Stimulated activated CD8-positive, alpha-beta memory T cell treated with anti-CD3 and anti-CD28 coated beads, Interleukin-7, amount 100 ng/mL, for 24 hours (primary cell): ENCODE measurements around the gene ADGRF1.
"Not testable (repeated sequence)": the region's sequence is repeated elsewhere in the genome, so short reads cannot be mapped to it uniquely, and the experiment has no call there.

ENCODE experiments used
- DNase-seq: peaks from one replicate; pipeline ENCODE4 v3.0.0-alpha.2; 2020; ENCODE audit warnings: low read depth

The ADGRF1 gene

GRCh38 chr6:47061309-47062300, 19.5 kb upstream of the ADGRF1 start:
- DNase-seq: no peak

- DNase-seq: no peak
Measured at GRCh38 chr6:47059216-47059885, 17.2 kb upstream of the ADGRF1 start.

GRCh38 chr6:47057830-47058540, 15.9 kb upstream of the ADGRF1 start:
- no peak for DNase-seq

DNA sequence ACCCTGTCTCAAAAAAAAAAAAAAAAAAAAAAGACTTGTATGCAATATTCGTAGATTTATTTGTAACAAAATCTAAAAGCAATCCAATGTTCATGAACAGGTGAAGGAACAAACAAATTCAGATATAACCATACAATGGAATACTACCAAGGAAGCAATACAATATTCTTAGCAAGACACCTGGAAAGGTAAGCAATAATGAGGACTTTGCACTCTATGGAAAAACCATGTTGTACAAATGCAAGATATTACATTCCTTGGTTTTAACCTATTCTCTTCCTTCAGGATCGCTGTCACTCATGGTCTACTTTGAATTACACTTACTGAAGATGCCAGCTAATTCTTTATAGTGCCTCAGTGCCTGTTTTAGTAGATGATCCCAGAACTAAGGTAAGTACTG, 14.7 kb upstream of the ADGRF1 start:
- DNase-seq: no peak

GRCh38 chr6:47054302-47054701, 12.2 kb upstream of the ADGRF1 start:
- not testable (repeated sequence) for DNase-seq

GRCh38 chr6:47048638-47049037, 6.5 kb upstream of the ADGRF1 start:
- DNase-seq: no peak

DNA sequence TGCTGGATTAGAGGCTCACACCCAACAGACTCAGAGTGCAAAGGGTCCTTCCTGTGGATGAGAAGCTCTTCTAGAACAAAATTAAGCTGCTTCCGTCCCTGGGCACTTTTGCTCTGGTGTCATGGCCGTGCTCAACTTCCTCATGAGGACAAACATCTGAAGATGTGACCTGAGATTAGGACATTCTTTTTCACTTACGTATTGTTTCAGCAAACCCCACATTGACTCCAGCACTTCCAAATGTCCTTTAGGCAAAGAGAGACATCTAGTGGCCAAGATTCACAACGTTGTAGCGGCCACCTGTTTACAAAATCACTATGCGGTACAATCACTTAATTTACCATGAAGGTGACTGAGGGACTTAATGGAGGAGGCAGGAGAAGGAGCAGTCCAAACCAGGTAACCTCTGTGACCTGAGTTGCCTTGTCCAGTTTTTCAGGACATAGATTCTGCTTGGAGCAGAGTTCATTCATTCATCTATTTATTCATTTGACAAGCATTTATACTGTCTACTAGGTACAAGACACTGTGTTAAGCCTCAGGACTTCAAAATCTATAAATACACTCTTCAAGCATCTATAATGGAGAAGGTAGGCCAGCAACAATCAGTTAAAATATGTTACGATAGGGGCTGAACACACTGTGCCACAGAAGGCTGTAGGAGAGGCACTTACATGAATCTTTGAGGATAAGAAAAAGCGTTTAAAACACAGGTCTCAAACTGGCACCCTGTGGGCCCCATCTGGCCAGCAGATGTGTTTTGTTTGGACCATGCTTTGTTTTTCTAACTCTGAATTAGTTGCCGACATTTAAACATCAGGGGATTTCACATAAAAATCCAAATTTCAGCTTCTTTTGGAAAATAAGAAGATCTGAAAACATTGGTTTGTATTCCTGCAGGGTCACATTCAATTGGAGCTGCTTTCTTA, 5.6 kb upstream of the ADGRF1 start:
- DNase-seq: no peak

DNA sequence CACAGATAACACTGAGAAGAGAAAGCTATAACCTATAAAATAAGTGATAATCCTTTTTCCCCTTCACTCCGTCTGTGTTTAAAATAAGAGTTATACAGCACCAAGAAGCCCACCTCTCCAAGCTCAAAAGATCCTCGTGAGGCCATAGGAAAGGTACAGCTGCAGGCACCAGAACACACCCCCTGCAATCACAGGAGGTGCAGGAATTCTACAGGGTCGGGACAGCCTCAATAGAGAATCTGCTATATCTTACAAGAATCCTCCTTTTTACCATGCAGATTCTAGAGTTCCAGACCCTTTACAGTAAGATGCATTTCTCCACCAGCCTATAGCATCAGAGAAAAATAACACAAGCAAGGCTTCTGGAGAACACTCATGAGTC, 5.0 kb upstream of the ADGRF1 start:
- no peak for DNase-seq

DNA sequence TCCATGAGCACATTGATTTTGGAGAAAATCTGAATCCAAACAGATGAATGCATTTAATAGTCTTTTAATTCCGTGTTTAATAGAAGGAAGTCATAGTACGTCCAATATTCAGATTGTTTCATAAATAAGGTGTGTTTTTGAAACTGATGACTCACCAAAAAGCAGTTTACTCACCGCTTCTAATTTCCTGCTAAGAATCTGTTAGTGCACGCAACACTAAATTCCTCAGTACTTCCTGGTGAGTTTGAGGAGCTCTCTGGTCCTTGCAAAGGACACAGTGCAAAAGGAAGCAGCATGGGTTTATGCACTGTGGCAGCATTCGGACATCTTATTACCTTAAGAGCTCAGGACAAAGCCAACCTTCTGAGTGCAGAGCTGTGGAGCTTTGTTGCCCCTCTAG, 2.3 kb upstream of the ADGRF1 start:
- no peak for DNase-seq

DNA sequence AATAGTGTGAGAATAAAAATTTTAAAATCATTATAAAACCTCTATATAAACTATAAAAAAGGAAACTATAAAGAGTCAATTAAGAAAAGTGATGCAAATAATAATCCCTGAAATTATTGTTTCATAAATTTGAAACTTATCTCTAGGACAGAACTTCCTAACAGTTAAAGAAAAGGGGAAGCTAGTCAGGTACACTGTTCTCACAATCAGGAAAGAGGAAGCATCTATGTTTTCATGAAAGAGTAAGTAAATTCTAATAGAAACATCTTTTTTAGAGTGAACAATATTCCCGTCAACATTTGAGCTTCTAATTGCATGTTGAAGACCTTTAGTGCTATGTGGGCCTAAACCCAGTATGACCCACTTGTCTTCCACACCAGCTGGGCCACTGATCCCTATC, 1.2 kb upstream of the ADGRF1 start:
- no peak for DNase-seq

- no peak for DNase-seq
Measured at GRCh38 chr6:47041741-47042140, 391 bp downstream of the ADGRF1 start.

DNA sequence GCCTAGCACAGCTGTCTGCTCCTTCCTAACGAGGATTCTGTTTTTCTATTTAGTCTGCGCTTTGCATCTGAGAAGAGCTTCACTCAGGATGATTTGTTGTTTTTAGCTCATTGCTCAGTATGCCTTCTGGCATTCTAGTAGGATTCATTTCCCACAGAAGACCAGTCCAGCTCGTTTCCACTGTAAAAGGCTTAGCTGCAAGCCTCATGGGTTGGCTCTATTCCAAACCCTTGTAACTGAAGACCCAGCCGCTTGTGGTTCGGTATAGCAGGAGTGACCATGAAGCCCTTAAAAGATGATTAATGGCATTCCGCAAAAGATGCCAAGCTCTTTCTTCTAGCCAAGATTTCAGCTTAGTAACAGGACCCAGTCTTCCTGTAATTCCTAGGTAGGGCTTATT, 7.2 kb downstream of the ADGRF1 start:
- DNase-seq: no peak

GRCh38 chr6:47034421-47034820, 7.7 kb downstream of the ADGRF1 start:
- DNase-seq: no peak

- DNase-seq: no peak
Measured at GRCh38 chr6:47032974-47033765, 9.0 kb downstream of the ADGRF1 start.

DNA sequence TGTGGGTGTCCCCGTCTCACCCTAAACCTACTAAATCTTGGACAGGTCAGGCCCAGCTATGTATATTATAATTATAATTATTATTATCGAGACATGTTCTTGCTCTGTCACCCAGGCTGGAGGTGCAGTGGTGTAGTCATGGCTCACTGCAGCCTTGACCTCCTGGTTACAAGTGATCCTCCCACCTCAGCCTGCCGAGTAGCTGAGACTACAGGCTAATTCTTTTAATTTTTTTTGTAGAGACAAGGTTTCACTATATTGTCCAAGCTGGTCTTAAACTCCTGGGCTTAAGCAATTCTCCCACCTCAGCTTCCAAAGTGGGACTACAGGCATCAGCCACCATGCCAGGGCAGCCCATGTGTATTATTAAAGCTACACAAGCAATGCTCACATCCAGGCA, 10.5 kb downstream of the ADGRF1 start:
- DNase-seq: no peak

DNA sequence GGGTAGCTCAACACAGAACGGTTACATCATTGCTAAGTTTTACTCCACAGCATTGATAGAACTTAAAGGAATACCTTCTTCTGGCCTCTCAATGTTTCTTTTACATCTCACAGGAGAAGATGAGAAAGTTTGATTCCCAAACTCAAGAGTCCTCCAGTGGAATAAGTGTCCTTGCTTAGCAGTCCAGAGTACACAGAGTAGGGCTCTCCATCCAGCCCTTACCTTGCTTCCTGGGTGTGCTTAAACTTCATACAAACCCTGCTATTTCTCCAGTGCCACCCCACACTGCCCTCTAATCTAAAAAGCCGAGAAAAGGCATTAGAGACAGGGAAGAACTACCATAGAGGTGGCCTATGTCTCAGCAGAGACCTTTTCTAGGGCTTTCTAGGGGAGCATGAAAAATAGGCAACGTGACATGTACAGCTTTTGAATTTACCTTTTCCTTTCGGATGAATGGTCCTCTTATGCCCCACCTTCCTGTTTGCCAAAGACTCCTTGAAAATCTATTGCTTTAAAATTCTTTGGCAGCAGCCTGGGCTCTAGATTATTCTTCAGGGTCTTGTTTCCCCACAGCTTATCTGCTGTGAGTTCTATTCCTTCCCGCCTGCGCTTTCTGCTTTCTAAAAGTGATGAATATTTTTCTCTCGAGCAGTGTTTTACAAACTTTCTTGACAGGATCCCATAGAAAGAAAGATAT, 12.1 kb downstream of the ADGRF1 start:
- DNase-seq: no peak

DNA sequence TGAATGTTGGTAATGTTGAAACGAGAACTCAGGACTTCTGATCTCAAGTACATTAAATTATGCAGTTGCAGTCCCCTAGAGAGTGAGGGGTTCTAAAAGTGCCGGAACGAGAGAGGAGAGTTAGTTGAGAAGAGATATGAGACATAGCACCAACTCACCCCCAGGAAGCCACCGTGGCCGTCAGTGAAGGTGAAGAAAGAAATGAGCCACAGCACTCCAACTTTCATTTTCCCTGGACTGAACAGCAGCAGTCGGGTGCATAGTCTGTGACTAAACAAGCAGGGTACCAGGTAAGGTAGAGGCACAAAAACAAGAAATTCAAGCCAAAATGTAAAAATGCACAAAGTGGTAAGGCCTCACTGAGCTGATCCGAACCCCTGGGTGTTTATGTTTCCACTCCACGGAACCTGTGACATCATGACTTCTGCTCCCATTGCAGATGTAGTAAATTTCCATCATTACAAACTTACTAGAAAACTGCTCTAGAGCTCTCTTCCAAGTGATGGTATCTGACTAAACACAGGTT, 13.2 kb downstream of the ADGRF1 start:
- no peak for DNase-seq

GRCh38 chr6:47027315-47027714, 14.8 kb downstream of the ADGRF1 start:
- DNase-seq: no peak

DNA sequence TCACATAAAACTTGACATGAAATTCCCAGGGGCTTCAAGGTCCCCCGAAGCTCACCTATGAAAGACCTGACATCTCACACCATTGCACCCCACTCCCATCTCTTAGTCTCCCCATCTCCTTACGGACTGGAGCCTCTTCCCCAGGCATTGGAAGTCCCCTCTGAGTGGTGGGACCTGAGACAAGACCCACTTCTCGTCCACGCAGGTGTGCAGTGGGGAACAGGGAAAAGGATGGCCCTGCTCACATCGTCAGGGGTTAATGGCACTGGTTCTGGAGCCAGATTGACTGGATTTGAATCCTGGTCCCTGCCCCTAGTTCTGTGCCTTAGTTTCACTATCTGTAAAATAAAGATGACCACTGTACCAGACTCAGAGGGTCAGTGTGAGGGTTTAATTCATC, 15.5 kb downstream of the ADGRF1 start:
- no peak for DNase-seq

DNA sequence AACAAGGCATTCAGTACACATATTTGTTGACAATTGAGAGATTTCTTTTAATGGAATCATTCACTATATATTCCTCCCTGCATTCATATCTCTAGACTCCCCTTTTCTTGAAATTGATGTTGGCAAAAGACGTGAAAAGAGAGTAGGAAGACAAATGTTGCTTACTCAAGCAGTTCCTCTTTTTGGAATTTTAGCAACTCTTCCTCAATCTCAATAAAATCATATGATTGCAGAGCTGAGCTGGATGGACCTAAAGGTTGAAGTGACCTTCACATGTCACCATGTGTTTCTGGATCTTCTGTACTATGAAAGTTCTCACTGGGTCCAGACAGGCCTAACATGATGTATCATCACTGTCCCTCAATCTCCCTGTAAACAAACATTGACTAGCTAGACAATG, 18.6 kb downstream of the ADGRF1 start:
- no peak for DNase-seq
